Measurements from ENCODE around the gene DNAH2.

DNA sequence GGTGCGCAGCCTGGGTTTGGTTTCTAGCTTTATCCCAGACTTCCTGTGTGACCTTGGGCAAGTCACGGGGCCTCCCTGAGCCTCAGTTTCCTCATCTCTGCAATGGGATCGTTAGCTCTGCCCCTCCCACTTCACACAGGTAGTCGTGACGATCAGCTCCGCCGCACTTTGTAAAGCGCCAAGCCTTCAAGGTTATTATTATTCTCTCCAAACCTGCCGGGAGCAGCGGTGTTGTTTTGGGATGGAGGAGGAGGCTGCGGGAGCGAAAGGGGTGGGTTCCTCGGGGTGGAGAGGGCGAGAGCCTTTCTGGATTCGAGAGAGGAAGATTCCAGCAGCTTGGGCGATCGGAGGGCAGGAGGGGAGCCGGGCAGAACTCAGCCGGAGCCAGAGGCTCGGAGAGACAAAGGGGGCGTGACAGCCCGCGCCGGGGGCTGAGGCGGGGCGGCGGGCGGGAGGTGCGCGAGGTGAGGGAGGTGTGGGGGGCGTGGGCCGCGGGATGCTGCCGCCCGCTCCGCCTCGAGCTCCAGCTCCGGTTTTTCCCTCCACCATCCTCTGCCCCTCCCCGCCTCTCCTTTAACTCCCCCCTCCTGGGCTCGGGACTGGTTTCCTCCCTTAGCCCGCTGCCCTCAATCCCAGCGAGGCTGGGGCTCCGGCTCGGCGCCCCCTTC is 12.8 kb upstream of the DNAH2 start, which contains the start of gene EFNB3:
- TF ChIP-seq, protein P1, sequence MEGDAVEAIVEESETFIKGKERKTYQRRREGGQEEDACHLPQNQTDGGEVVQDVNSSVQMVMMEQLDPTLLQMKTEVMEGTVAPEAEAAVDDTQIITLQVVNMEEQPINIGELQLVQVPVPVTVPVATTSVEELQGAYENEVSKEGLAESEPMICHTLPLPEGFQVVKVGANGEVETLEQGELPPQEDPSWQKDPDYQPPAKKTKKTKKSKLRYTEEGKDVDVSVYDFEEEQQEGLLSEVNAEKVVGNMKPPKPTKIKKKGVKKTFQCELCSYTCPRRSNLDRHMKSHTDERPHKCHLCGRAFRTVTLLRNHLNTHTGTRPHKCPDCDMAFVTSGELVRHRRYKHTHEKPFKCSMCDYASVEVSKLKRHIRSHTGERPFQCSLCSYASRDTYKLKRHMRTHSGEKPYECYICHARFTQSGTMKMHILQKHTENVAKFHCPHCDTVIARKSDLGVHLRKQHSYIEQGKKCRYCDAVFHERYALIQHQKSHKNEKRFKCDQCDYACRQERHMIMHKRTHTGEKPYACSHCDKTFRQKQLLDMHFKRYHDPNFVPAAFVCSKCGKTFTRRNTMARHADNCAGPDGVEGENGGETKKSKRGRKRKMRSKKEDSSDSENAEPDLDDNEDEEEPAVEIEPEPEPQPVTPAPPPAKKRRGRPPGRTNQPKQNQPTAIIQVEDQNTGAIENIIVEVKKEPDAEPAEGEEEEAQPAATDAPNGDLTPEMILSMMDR (IDR thresholded peaks at IDR 0.05): peak; percentile 1
- TF ChIP-seq EZH2 (IDR thresholded peaks at IDR 0.05): no peak

Measured in neural progenitor cell (in vitro differentiated cells).